HCT116 (cell line): ENCODE measurements around the gene GIMAP5. TPM values are rescaled to one million over a fixed set of nuclear protein-coding genes. Genes with fewer than 3 reads are reported as not detected.

ENCODE experiments used
- ATAC-seq: fragments of 200-7000 bp; cut with Tn5 transposase; 2 replicates; pipeline ENCODE4 v1.9.1; 2020; ENCODE audit warnings: mild to moderate bottlenecking, moderate library complexity
- BruUV-seq: library from RNA; stranded (reverse); fragments of 400-500 nt; replicated peaks from 2 replicates; lab custom pipeline; 2021; lab: Mats Ljungman, UMichigan
- CTCF ChIA-PET: fragments of 300-600 bp; sonication (Branson Sonifier 250); formaldehyde crosslinking; loops from one replicate; lab custom pipeline; 2021; ENCODE audit warnings: antibody characterized with exemption; lab: Charles Lee
- POLR2A ChIA-PET: fragments of 300-600, 350-600 bp; sonication (Branson Sonifier 250); formaldehyde crosslinking; loops from one replicate; lab custom pipeline; 2021; ENCODE audit warnings: antibody characterized with exemption; lab: Charles Lee
- RAD21 ChIA-PET, 2 experiments: fragments of 300-600 bp; sonication (Branson Sonifier 250); formaldehyde crosslinking; loops; one replicate each; lab custom pipeline; 2023; ENCODE audit warnings: low total read pairs in 2 of 2; ENCODE audit not compliant: uncharacterized antibody in 2 of 2, unreplicated experiment in 2 of 2, low non-redundant PET in 1 of 2; lab: Charles Lee
- DNase-seq: peaks from one replicate; pipeline ENCODE4 v3.0.0-alpha.2; 2010; ENCODE audit warnings: low read depth, low spot score
- H2AFZ ChIP-seq: fragments of 200-600 bp; shearing (Covaris generic), sonication (generic); 2 replicates; pipeline ENCODE4 v1.6.1; 2017; ENCODE audit warnings: low read depth, mixed run types, mixed read lengths, antibody characterized with exemption, low read length; ENCODE audit not compliant: poor library complexity, severe bottlenecking
- H3K27ac ChIP-seq: 2 replicates; pipeline ENCODE4 v1.5.1; 2012; ENCODE audit warnings: low read depth, low read length
- H3K27me3 ChIP-seq: fragments of 200-600 bp; sonication (generic); 2 replicates; pipeline ENCODE4 v1.6.1; 2016; ENCODE audit warnings: mixed run types, low read length, mixed read lengths; ENCODE audit not compliant: insufficient read depth
- H3K36me3 ChIP-seq, 2 experiments: fragments of 200-500 bp in 1 of 2; fragments of 200-600 bp in 1 of 2; sonication (Bioruptor generic) in 1 of 2; sonication (generic) in 1 of 2; 2 replicates each; pipeline versions ENCODE4 v1.5.1 to v1.6.1; 2014 to 2016; ENCODE audit warnings: low read length in 2 of 2, inconsistent platforms in 1 of 2, mixed read lengths in 1 of 2, mixed run types in 1 of 2; ENCODE audit not compliant: insufficient read depth in 2 of 2, control insufficient read depth in 1 of 2
- H3K4me1 ChIP-seq, 2 experiments: fragments of 200-600 bp in 1 of 2; sonication (generic) in 1 of 2; 2 replicates each; pipeline versions ENCODE4 v1.5.1 to v1.6.1; 2012 to 2017; ENCODE audit warnings: low read length in 2 of 2, inconsistent platforms in 1 of 2, mild to moderate bottlenecking in 1 of 2, mixed read lengths in 1 of 2, mixed run types in 1 of 2, moderate library complexity in 1 of 2; ENCODE audit not compliant: insufficient read depth in 2 of 2, control insufficient read depth in 1 of 2
- H3K4me2 ChIP-seq: fragments of 200-600 bp; sonication (generic); 2 replicates; pipeline ENCODE4 v1.6.1; 2017; ENCODE audit warnings: mixed run types, low read length, mixed read lengths
- H3K4me3 ChIP-seq, 2 experiments: fragments of 200-600 bp in 1 of 2; sonication (generic) in 1 of 2; replicated peaks in 1 of 2; 2 replicates each; pipeline ENCODE4 v1.5.1; 2011 to 2016; ENCODE audit warnings: low read length in 2 of 2, control low read depth in 1 of 2, low read depth in 1 of 2, mild to moderate bottlenecking in 1 of 2, mixed read lengths in 1 of 2, mixed run types in 1 of 2
- H3K79me2 ChIP-seq: fragments of 200-600 bp; sonication (generic); 2 replicates; pipeline ENCODE4 v1.6.1; 2017; ENCODE audit warnings: mild to moderate bottlenecking, mixed run types, low read length, moderate library complexity, mixed read lengths; ENCODE audit not compliant: insufficient read depth
- H3K9ac ChIP-seq: fragments of 200-600 bp; sonication (generic); 2 replicates; pipeline ENCODE4 v1.6.1; 2016; ENCODE audit warnings: low read length, mixed read lengths
- H3K9me2 ChIP-seq: fragments of 200-600 bp; sonication (generic), shearing (Covaris generic); 2 replicates; pipeline ENCODE4 v1.6.1; 2017; ENCODE audit warnings: mixed run types, mild to moderate bottlenecking, moderate library complexity; ENCODE audit not compliant: insufficient read depth
- H3K9me3 ChIP-seq, 2 experiments: fragments of 200-500 bp in 1 of 2; fragments of 200-600 bp in 1 of 2; sonication (Bioruptor generic) in 1 of 2; sonication (generic) in 1 of 2; 2 replicates each; pipeline ENCODE4 v1.6.1; 2014 to 2017; ENCODE audit warnings: low read length in 2 of 2, mixed read lengths in 2 of 2, inconsistent platforms in 1 of 2, low read depth in 1 of 2, mild to moderate bottlenecking in 1 of 2, mixed run types in 1 of 2, moderate library complexity in 1 of 2; ENCODE audit not compliant: control insufficient read depth in 1 of 2, insufficient read depth in 1 of 2
- H4K20me1 ChIP-seq: fragments of 200-600 bp; sonication (generic), shearing (Covaris generic); 2 replicates; pipeline ENCODE4 v1.6.1; 2017; ENCODE audit warnings: mixed run types, mild to moderate bottlenecking, moderate library complexity; ENCODE audit not compliant: insufficient read depth
- ATF3 ChIP-seq: IDR thresholded peaks from 2 replicates; pipeline ENCODE4 v1.6.1; 2012
- CBX3 ChIP-seq: IDR thresholded peaks from 2 replicates; pipeline ENCODE4 v1.6.1; 2012; ENCODE audit warnings: low read depth
- EGR1 ChIP-seq: IDR thresholded peaks from 2 replicates; pipeline ENCODE4 v1.6.1; 2012; ENCODE audit warnings: low read depth
- ELF1 ChIP-seq: IDR thresholded peaks from 2 replicates; pipeline ENCODE4 v1.6.1; 2012; ENCODE audit warnings: low read depth, borderline replicate concordance
- EZH2phosphoT487 ChIP-seq: fragments of 200-600 bp; IDR thresholded peaks from 2 replicates; pipeline ENCODE4 v1.6.1; 2018; ENCODE audit warnings: antibody characterized with exemption, borderline replicate concordance
- SP1 ChIP-seq: IDR thresholded peaks from 2 replicates; pipeline ENCODE4 v1.6.1; 2012; ENCODE audit warnings: low read depth
- TCF7L2 ChIP-seq: IDR thresholded peaks from 2 replicates; pipeline ENCODE4 v1.7.0; 2011; ENCODE audit warnings: borderline replicate concordance, inconsistent platforms; ENCODE audit not compliant: insufficient read depth, insufficient read length; ENCODE audit errors: extremely low read depth
- YY1 ChIP-seq: IDR thresholded peaks from 2 replicates; pipeline ENCODE4 v1.6.1; 2011; ENCODE audit warnings: low read length, low read depth, moderate library complexity, mild to moderate bottlenecking; ENCODE audit not compliant: insufficient replicate concordance; ENCODE audit errors: extremely low read depth
- intact Hi-C: fragments of 100-400 bp; cut with micrococcal nuclease; formaldehyde crosslinking; loops from 2 replicates; pipeline ENCODE4 v1.10.0; 2022
- total RNA-seq: library from RNA; stranded (reverse); gene quantifications from one replicate; pipeline ENCODE4 v1.2.1, GENCODE V29; 2021; ENCODE audit not compliant: unreplicated experiment

GIMAP5 gene
- total RNA-seq, 1 experiment from 2014 or later, result 0.57 TPM

GRCh38 chr7:150788474-150789269 is 51.5 kb downstream of the GIMAP5 start (continued):
- no peak for TF ChIP-seq ATF3

- ATAC-seq (no peak), DNase-seq (no peak)
- TF ChIP-seq ATF3, result no peak
- TF ChIP-seq SP1, result no peak
- no peak for TF ChIP-seq EZH2phosphoT487
- no peak for TF ChIP-seq EGR1
- no peak for TF ChIP-seq CBX3
- no peak for TF ChIP-seq YY1
- no peak for TF ChIP-seq TCF7L2
- TF ChIP-seq ELF1, result no peak
- ChIA-PET CTCF (no interaction called here), POLR2A (no interaction called here), RAD21 (no interaction called here)
- H3K4me2 ChIP-seq, result no peak overlapping the region
- intact Hi-C loops, result no loop called here
- H3K9me3 ChIP-seq, result no peaks in the 10 kb centered on the region
- no peaks in the 10 kb centered on the region for H3K9me2 ChIP-seq
- no peaks in the 10 kb centered on the region for H3K79me2 ChIP-seq
- H3K4me1 ChIP-seq, result no peaks in the 10 kb centered on the region; a peak in 1 of 4 replicates
- H2AFZ ChIP-seq, result no peak overlapping the region
- no peaks in the 10 kb centered on the region for H3K36me3 ChIP-seq
- BruUV-seq, result no TSS peak
- H3K27me3 ChIP-seq, result peaks cover 41% of the 10 kb centered on the region
- H3K4me3 ChIP-seq, result no peak overlapping the region
- H3K27ac ChIP-seq, result no peak overlapping the region
- no peak overlapping the region for H3K9ac ChIP-seq
- H4K20me1 ChIP-seq, result no peaks in the 10 kb centered on the region
These were observed 53.3 kb downstream of the GIMAP5 start for GRCh38 chr7:150790416-150791075.
